K562 (cell line): Measurements from ENCODE around the gene E2F2.

Source experiments
- CAMTA2 ChIP-seq: fragments of 250-450 bp; sonication (Bioruptor Pico); conservative IDR thresholded peaks from 2 replicates; pipeline ENCODE4 v1.5.1; 2022
- HLTF ChIP-seq: fragments of 450-650 bp; IDR thresholded peaks from 2 replicates; pipeline ENCODE4 v1.6.1; 2016
- MED1 ChIP-seq: sonication (generic); formaldehyde crosslinking; IDR thresholded peaks from 2 replicates; pipeline ENCODE4 v1.8.1; 2023; ENCODE audit warnings: missing genetic modification reagents, borderline replicate concordance
- MYC ChIP-seq, 2 experiments: fragments of 250-450 bp in 1 of 2; sonication (Bioruptor Pico) in 1 of 2; IDR thresholded peaks; 2 replicates each; pipeline versions ENCODE4 v1.5.1 to v1.6.1; 2012 to 2021; ENCODE audit warnings: low read depth in 2 of 2, borderline replicate concordance in 1 of 2, improper control_type of control experiment in 1 of 2, low read length in 1 of 2, mild to moderate bottlenecking in 1 of 2, moderate library complexity in 1 of 2
- NBN ChIP-seq: fragments of 450-650 bp; IDR thresholded peaks from 2 replicates; pipeline ENCODE4 v1.6.1; 2016; ENCODE audit warnings: low read depth, mild to moderate bottlenecking
- ZNF398 ChIP-seq: fragments of 250-450 bp; sonication (Bioruptor Pico); IDR thresholded peaks from 2 replicates; pipeline ENCODE4 v1.8.0; 2021; ENCODE audit warnings: moderate library complexity, mild to moderate bottlenecking, inconsistent platforms

DNA sequence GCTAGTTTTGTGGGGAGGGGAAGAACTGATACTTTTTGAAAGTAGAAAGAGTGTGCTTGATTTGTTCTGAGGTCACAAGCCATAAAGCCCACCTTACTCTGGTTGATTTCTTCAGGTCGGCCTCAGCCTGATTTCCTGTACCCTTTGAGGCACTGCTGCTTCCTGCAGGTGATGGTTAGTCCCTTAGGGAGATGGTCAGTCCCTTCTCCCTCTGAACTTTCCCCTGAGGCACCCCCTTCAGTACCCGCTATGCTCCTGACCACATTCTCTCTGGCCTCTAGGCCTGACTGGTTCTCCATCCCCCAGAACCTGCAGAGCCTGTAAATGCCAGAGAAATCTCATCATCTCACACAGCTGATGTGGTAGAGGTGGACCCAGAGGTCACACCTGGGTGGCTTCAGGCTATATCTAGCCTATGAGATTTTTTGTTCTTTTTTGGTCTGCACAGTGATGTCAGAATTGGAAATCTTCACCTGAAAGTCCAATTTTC, 43.3 kb upstream of the E2F2 start:
- TF ChIP-seq HLTF (no peak), ZNF398 (no peak), NBN (no peak), MYC (IDR thresholded peaks at IDR 0.05; ENCODE audit: low read depth, low read length) (no peak), MYC (CRISPR knock-in tag; IDR thresholded peaks at IDR 0.05; ENCODE audit: borderline replicate concordance, low read depth) (no peak), MED1 (CRISPR knock-in tag) (no peak), CAMTA2 (CRISPR knock-in tag) (no peak)
